ENCODE data around the gene FBXO7. TPM values are rescaled to one million over a fixed set of nuclear protein-coding genes. Genes with fewer than 3 reads are reported as not detected.

FBXO7 gene
- total and polyA plus RNA-seq, 9 of the 15 experiments (the other 6 are each of a cell fraction or from before 2014, with no cell fraction given), result 34.0 to 162 (median 85.2) TPM

DNA sequence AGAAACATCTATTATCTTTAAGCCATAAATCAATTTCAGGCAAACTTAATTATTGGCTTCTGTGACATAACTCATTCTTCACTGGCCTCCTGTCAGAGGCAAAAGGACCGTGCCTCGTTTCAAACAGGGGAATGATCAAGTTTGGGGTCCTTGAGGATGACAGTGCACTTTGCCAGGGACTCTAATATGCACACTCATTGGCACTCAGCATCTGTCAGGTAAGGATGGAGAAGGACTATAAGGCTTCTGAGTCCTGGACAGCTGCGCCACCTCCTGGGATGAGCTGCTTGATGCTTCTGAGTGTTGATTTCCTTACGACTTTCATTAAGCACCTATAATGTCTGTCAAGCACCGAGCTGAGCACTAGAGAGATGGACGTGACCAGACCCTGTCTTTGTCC is 30.5 kb upstream of the FBXO7 start:
- Histone ChIP-seq H3K79me2 (ENCODE audit: control insufficient read depth, insufficient read depth, low read length) (no peaks in the 10 kb centered on the region), H3K9me1 (ENCODE audit: control insufficient read depth, insufficient read depth, low read length) (no peaks in the 10 kb centered on the region), H3K4me1 (replicated peaks in 1 of 2; ENCODE audit: control insufficient read depth in 2 of 2, insufficient read depth in 2 of 2, low read length in 2 of 2) (no peaks in the 10 kb centered on the region), H3K9ac (ENCODE audit: insufficient read depth in 1 of 2, low read depth in 2 of 2, low read length in 2 of 2) (no peak overlapping the region), H3K9me3 (replicated peaks; ENCODE audit: control insufficient read depth, insufficient read depth, low read depth, low read length) (no peaks in the 10 kb centered on the region), H3K4me2 (ENCODE audit: insufficient read depth, low read length) (no peak overlapping the region), H4K20me1 (replicated peaks; ENCODE audit: control insufficient read depth, insufficient read depth, low read length) (no peaks in the 10 kb centered on the region), H3K27me3 (ENCODE audit: control insufficient read depth in 2 of 2, insufficient read depth in 2 of 2, low read length in 2 of 2) (peaks cover 8 to 22% of the 10 kb centered on the region in 2 experiments; a peak in 4 of 5 replicates), H3K36me3 (ENCODE audit: control insufficient read depth, insufficient read depth, low read length) (no peaks in the 10 kb centered on the region), H3K27ac (ENCODE audit: extremely low read depth, low read depth, low read length) (no peak overlapping the region), H3K4me3 (no peak overlapping the region), H2AFZ (ENCODE audit: low read depth, low read length) (no peak overlapping the region)
- CTCF ChIA-PET (ENCODE audit: low intra/inter-chr PET ratio), result interaction anchor here (1.0 kb wide), 1 partner anchor 340 kb away, joined by 4 read pairs; no protein-coding TSS in a partner anchor
- in situ Hi-C loops (cut with MboI), result loop anchor here (10.0 kb wide), 1 partner anchor 459 kb away; no protein-coding TSS in a partner anchor
- BruUV-seq (replicated peaks), result no TSS peak
- POLR2A ChIA-PET, result interaction anchor here (1.1 kb wide), 1 partner anchor 23 kb away, joined by 3 read pairs; no protein-coding TSS in a partner anchor
- ATAC-seq (peak; percentile 86), FAIRE-seq (peak; percentile 78), DNase-seq (ENCODE audit: extremely low read depth in 1 of 4, low spot score in 3 of 4) (peak; percentile 16 to 44 (median 25))
- WGBS (ENCODE audit: insufficient coverage, low coverage, missing lambda C conversion rate), result 3% methylated on average over 5 of the region's 6 CpGs
- intact Hi-C loops (cut with micrococcal nuclease), result no loop called here
- TF ChIP-seq CHD2 (IDR thresholded peaks at IDR 0.05; ENCODE audit: low read depth, low read length), result no peak
- TF ChIP-seq ZNF780A (CRISPR knock-in tag; IDR thresholded peaks at IDR 0.05), result no peak
- no peak for TF ChIP-seq ZNF717 (CRISPR knock-in tag; IDR thresholded peaks at IDR 0.05)
- TF ChIP-seq, protein P1, sequence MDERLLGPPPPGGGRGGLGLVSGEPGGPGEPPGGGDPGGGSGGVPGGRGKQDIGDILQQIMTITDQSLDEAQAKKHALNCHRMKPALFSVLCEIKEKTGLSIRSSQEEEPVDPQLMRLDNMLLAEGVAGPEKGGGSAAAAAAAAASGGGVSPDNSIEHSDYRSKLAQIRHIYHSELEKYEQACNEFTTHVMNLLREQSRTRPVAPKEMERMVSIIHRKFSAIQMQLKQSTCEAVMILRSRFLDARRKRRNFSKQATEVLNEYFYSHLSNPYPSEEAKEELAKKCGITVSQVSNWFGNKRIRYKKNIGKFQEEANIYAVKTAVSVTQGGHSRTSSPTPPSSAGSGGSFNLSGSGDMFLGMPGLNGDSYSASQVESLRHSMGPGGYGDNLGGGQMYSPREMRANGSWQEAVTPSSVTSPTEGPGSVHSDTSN (CRISPR knock-in tag; IDR thresholded peaks at IDR 0.05; ENCODE audit: low read depth), result no peak
- TF ChIP-seq, protein P1 (tag; conservative IDR thresholded peaks at IDR 0.05; ENCODE audit: low read depth), result peak; percentile 65; the same call in 1 of the 2 replicates
- TF ChIP-seq EWSR1 (IDR thresholded peaks at IDR 0.05; ENCODE audit: borderline replicate concordance, low read depth, partially characterized antibody), result no peak
- TF ChIP-seq ZNF668 (CRISPR knock-in tag; IDR thresholded peaks at IDR 0.05), result no peak
- TF ChIP-seq ZNF316 (IDR thresholded peaks at IDR 0.05), result peak; percentile 64; the same call in 1 of the 2 replicates
- TF ChIP-seq MAFF (IDR thresholded peaks at IDR 0.05; ENCODE audit: low read length), result 0 out of 2 replicates have a peak, but pooled peaks have one; percentile 10
- TF ChIP-seq SP2 (IDR thresholded peaks at IDR 0.05; ENCODE audit: extremely low read depth, low read depth, low read length, poor library complexity, severe bottlenecking), result no peak
- TF ChIP-seq MYC (IDR thresholded peaks at IDR 0.05; ENCODE audit: low read depth, low read length), result no peak
- no peak for TF ChIP-seq MYC (CRISPR knock-in tag; IDR thresholded peaks at IDR 0.05; ENCODE audit: borderline replicate concordance, low read depth)
- TF ChIP-seq TOE1 (IDR thresholded peaks at IDR 0.05; ENCODE audit: borderline replicate concordance), result no peak
- TF ChIP-seq TOE1 (CRISPR knock-in tag; IDR thresholded peaks at IDR 0.05; ENCODE audit: borderline replicate concordance, low read depth), result no peak
- TF ChIP-seq MEIS2 (IDR thresholded peaks at IDR 0.05; ENCODE audit: partially characterized antibody), result peak; percentile 79
- TF ChIP-seq ZNF239 (CRISPR knock-in tag; IDR thresholded peaks at IDR 0.05), result no peak
- TF ChIP-seq ZNF445 (CRISPR knock-in tag; IDR thresholded peaks at IDR 0.05; ENCODE audit: low read depth), result no peak
- TF ChIP-seq, protein P2, sequence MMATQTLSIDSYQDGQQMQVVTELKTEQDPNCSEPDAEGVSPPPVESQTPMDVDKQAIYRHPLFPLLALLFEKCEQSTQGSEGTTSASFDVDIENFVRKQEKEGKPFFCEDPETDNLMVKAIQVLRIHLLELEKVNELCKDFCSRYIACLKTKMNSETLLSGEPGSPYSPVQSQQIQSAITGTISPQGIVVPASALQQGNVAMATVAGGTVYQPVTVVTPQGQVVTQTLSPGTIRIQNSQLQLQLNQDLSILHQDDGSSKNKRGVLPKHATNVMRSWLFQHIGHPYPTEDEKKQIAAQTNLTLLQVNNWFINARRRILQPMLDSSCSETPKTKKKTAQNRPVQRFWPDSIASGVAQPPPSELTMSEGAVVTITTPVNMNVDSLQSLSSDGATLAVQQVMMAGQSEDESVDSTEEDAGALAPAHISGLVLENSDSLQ (IDR thresholded peaks at IDR 0.05), result peak; percentile 81
- TF ChIP-seq, protein P3, sequence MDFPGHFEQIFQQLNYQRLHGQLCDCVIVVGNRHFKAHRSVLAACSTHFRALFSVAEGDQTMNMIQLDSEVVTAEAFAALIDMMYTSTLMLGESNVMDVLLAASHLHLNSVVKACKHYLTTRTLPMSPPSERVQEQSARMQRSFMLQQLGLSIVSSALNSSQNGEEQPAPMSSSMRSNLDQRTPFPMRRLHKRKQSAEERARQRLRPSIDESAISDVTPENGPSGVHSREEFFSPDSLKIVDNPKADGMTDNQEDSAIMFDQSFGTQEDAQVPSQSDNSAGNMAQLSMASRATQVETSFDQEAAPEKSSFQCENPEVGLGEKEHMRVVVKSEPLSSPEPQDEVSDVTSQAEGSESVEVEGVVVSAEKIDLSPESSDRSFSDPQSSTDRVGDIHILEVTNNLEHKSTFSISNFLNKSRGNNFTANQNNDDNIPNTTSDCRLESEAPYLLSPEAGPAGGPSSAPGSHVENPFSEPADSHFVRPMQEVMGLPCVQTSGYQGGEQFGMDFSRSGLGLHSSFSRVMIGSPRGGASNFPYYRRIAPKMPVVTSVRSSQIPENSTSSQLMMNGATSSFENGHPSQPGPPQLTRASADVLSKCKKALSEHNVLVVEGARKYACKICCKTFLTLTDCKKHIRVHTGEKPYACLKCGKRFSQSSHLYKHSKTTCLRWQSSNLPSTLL (IDR thresholded peaks at IDR 0.05), result no peak
